HepG2 (cell line): ENCODE measurements around the gene CPT1B. TPM values are rescaled to one million over a fixed set of nuclear protein-coding genes. Genes with fewer than 3 reads are reported as not detected.
A peak's percentile ranks its signal among the peaks of the same experiment; 100 is the strongest.

Experiments used
- HES4 ChIP-seq: sonication (generic); formaldehyde crosslinking; IDR thresholded peaks from 2 replicates; pipeline ENCODE4 v1.9.0; 2021; ENCODE audit warnings: mild to moderate bottlenecking, missing genetic modification reagents, borderline replicate concordance
- HMG20A ChIP-seq: IDR thresholded peaks from 2 replicates; pipeline ENCODE4 v1.6.1; 2016; ENCODE audit warnings: borderline replicate concordance
- ZNF30 ChIP-seq: sonication (generic); formaldehyde crosslinking; IDR thresholded peaks from 2 replicates; pipeline ENCODE4 v1.5.0; 2020; ENCODE audit warnings: mild to moderate bottlenecking, missing genetic modification reagents
- ZNF33B ChIP-seq: sonication (generic); formaldehyde crosslinking; IDR thresholded peaks from 2 replicates; pipeline ENCODE4 v1.5.1; 2020; ENCODE audit warnings: mild to moderate bottlenecking, missing genetic modification reagents
- ZNF703 ChIP-seq: sonication (generic); formaldehyde crosslinking; IDR thresholded peaks from 2 replicates; pipeline ENCODE4 v1.5.1; 2020; ENCODE audit warnings: missing genetic modification reagents, mild to moderate bottlenecking, moderate library complexity, borderline replicate concordance
- ZNF761 ChIP-seq: sonication (generic); formaldehyde crosslinking; conservative IDR thresholded peaks from 2 replicates; pipeline ENCODE4 v1.4.0; 2020; ENCODE audit warnings: mild to moderate bottlenecking, missing genetic modification reagents
- ZNF839 ChIP-seq: sonication (generic); formaldehyde crosslinking; IDR thresholded peaks from 2 replicates; pipeline ENCODE4 v1.4.0; 2020; ENCODE audit warnings: missing genetic modification reagents, mild to moderate bottlenecking, borderline replicate concordance
- polyA plus RNA-seq, 8 experiments: library from polyadenylated mRNA; depleted of rRNA in 3 of 8; stranded (reverse) in 7 of 8; unstranded in 1 of 8; fragments of >200 nt; fragmentation: Illumina TruSeq in 4 of 8; extraction: Trizol in 4 of 8; gene quantifications; 2 replicates each; pipeline versions ENCODE4 v1.2.1 to v1.2.3, GENCODE V29; 2011 to 2016; ENCODE audit warnings: low read depth in 4 of 8, missing spikeins in 1 of 8, mixed read lengths in 1 of 8; ENCODE audit not compliant: insufficient read depth in 1 of 8
- total RNA-seq, 5 experiments: library from RNA; depleted of rRNA; stranded (reverse); fragments of >200 nt; fragmentation: Illumina TruSeq; extraction: Trizol; gene quantifications; 2 replicates each; pipeline ENCODE4 v1.2.3, GENCODE V29; 2016; ENCODE audit warnings: low read depth in 1 of 5
- TF ChIP-seq, protein P1 (sequence below): IDR thresholded peaks from 2 replicates; pipeline ENCODE4 v1.6.1; 2016; ENCODE audit warnings: control low read depth
- TF ChIP-seq, protein P2 (sequence below): sonication (generic); formaldehyde crosslinking; IDR thresholded peaks from 2 replicates; pipeline ENCODE4 v1.4.0; 2020; ENCODE audit warnings: mild to moderate bottlenecking, missing genetic modification reagents
- TF ChIP-seq, protein P3 (sequence below): sonication (generic); formaldehyde crosslinking; IDR thresholded peaks from 2 replicates; pipeline ENCODE4 v1.4.0; 2020; ENCODE audit warnings: missing genetic modification reagents
- TF ChIP-seq, protein P4 (sequence below): sonication (generic); formaldehyde crosslinking; conservative IDR thresholded peaks from 2 replicates; pipeline ENCODE4 v1.4.0; 2020; ENCODE audit warnings: missing genetic modification reagents

Gene CPT1B
- total and polyA plus RNA-seq, 2 of the 13 experiments (the other 11 are each of a cell fraction or from before 2014, with no cell fraction given): 9.2 to 19.5 TPM

DNA sequence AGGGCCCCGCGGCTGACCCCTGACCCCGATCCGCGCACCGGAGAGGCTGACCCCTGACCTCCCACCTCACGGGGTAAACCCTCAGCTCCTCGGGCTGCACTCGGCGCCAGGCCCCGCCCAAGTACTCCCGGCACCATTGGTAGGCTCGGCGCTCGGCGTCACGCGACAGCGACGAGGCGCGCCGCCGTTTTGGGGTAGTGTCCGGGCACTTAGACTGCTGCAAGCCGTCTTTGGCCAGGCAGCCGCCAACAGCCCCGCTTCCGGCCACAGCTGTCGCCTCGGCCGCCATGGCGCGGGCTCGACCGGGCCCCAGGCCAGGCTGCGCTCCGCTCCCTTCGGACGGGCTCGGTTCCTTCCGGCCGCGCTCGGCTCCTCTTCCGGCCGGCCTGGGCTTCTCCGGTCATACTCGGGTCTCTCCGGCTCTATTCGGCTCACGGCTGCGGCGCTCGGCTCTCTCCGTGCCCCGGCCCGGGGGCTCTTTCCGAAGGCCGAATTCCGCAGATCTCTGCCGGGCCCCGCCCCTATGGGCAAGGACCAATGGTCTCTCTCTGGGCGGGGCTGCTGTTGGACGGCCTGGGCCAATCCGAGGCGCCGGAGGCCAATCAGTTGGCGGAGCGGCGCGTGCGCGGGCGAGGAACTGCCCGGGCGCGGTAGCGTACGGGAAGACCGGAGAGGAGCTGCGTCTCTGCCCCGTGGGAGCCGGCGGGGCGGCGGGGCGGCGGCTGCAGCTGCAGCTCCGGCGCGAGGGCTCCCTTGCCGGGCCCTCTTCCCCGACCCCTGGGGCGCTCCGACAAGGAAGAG is 4.5 kb upstream of the CPT1B start, which contains the start of gene CHKB (continued):
- TF ChIP-seq, protein P1, sequence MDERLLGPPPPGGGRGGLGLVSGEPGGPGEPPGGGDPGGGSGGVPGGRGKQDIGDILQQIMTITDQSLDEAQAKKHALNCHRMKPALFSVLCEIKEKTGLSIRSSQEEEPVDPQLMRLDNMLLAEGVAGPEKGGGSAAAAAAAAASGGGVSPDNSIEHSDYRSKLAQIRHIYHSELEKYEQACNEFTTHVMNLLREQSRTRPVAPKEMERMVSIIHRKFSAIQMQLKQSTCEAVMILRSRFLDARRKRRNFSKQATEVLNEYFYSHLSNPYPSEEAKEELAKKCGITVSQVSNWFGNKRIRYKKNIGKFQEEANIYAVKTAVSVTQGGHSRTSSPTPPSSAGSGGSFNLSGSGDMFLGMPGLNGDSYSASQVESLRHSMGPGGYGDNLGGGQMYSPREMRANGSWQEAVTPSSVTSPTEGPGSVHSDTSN (CRISPR knock-in tag): no peak
- TF ChIP-seq, protein P2, sequence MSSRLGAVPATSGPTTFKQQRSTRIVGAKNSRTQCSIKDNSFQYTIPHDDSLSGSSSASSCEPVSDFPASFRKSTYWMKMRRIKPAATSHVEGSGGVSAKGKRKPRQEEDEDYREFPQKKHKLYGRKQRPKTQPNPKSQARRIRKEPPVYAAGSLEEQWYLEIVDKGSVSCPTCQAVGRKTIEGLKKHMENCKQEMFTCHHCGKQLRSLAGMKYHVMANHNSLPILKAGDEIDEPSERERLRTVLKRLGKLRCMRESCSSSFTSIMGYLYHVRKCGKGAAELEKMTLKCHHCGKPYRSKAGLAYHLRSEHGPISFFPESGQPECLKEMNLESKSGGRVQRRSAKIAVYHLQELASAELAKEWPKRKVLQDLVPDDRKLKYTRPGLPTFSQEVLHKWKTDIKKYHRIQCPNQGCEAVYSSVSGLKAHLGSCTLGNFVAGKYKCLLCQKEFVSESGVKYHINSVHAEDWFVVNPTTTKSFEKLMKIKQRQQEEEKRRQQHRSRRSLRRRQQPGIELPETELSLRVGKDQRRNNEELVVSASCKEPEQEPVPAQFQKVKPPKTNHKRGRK: no peak
- no peak; the same call in 1 of the 2 replicates for TF ChIP-seq HMG20A
- no peak for TF ChIP-seq ZNF703
- peak; percentile 18; the same call in 1 of the 2 replicates for TF ChIP-seq ZNF33B (CRISPR knock-in tag)
- TF ChIP-seq, protein P3, sequence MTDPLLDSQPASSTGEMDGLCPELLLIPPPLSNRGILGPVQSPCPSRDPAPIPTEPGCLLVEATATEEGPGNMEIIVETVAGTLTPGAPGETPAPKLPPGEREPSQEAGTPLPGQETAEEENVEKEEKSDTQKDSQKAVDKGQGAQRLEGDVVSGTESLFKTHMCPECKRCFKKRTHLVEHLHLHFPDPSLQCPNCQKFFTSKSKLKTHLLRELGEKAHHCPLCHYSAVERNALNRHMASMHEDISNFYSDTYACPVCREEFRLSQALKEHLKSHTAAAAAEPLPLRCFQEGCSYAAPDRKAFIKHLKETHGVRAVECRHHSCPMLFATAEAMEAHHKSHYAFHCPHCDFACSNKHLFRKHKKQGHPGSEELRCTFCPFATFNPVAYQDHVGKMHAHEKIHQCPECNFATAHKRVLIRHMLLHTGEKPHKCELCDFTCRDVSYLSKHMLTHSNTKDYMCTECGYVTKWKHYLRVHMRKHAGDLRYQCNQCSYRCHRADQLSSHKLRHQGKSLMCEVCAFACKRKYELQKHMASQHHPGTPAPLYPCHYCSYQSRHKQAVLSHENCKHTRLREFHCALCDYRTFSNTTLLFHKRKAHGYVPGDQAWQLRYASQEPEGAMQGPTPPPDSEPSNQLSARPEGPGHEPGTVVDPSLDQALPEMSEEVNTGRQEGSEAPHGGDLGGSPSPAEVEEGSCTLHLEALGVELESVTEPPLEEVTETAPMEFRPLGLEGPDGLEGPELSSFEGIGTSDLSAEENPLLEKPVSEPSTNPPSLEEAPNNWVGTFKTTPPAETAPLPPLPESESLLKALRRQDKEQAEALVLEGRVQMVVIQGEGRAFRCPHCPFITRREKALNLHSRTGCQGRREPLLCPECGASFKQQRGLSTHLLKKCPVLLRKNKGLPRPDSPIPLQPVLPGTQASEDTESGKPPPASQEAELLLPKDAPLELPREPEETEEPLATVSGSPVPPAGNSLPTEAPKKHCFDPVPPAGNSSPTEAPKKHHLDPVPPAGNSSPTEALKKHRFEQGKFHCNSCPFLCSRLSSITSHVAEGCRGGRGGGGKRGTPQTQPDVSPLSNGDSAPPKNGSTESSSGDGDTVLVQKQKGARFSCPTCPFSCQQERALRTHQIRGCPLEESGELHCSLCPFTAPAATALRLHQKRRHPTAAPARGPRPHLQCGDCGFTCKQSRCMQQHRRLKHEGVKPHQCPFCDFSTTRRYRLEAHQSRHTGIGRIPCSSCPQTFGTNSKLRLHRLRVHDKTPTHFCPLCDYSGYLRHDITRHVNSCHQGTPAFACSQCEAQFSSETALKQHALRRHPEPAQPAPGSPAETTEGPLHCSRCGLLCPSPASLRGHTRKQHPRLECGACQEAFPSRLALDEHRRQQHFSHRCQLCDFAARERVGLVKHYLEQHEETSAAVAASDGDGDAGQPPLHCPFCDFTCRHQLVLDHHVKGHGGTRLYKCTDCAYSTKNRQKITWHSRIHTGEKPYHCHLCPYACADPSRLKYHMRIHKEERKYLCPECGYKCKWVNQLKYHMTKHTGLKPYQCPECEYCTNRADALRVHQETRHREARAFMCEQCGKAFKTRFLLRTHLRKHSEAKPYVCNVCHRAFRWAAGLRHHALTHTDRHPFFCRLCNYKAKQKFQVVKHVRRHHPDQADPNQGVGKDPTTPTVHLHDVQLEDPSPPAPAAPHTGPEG (CRISPR knock-in tag): peak; percentile 12; the same call in 1 of the 2 replicates
- TF ChIP-seq, protein P4, sequence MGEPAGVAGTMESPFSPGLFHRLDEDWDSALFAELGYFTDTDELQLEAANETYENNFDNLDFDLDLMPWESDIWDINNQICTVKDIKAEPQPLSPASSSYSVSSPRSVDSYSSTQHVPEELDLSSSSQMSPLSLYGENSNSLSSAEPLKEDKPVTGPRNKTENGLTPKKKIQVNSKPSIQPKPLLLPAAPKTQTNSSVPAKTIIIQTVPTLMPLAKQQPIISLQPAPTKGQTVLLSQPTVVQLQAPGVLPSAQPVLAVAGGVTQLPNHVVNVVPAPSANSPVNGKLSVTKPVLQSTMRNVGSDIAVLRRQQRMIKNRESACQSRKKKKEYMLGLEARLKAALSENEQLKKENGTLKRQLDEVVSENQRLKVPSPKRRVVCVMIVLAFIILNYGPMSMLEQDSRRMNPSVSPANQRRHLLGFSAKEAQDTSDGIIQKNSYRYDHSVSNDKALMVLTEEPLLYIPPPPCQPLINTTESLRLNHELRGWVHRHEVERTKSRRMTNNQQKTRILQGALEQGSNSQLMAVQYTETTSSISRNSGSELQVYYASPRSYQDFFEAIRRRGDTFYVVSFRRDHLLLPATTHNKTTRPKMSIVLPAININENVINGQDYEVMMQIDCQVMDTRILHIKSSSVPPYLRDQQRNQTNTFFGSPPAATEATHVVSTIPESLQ (CRISPR knock-in tag): no peak
- TF ChIP-seq ZNF30 (CRISPR knock-in tag): no peak
- TF ChIP-seq ZNF839 (CRISPR knock-in tag): peak; percentile 79; the same call in 1 of the 2 replicates
- TF ChIP-seq HES4 (CRISPR knock-in tag): peak; percentile 78; the same call in 1 of the 2 replicates
- TF ChIP-seq ZNF761: peak; percentile 87
